Neuronal stem cell (in vitro differentiated cells): ENCODE results near the gene ANXA7. TPM values are rescaled to one million over a fixed set of nuclear protein-coding genes. Genes with fewer than 3 reads are reported as not detected.

Experiments
- DNase-seq: peaks from one replicate; pipeline ENCODE4 v3.0.0-alpha.2; 2013; ENCODE audit warnings: low spot score
- H2AFZ ChIP-seq: one replicate; pipeline ENCODE4 v1.6.1; 2013; ENCODE audit warnings: mild to moderate bottlenecking, low read length, inconsistent platforms
- H2AK5ac ChIP-seq: 2 replicates; pipeline ENCODE4 v1.6.1; 2013; ENCODE audit warnings: low read depth, mild to moderate bottlenecking, inconsistent platforms, low read length, moderate library complexity, mixed read lengths
- H2BK120ac ChIP-seq: 2 replicates; pipeline ENCODE4 v1.6.1; 2013; ENCODE audit warnings: low read depth, mild to moderate bottlenecking, inconsistent platforms, low read length, moderate library complexity, mixed read lengths
- H2BK12ac ChIP-seq: one replicate; pipeline ENCODE4 v1.6.1; 2013; ENCODE audit warnings: low read length, inconsistent platforms
- H2BK15ac ChIP-seq: 2 replicates; pipeline ENCODE4 v1.6.1; 2013; ENCODE audit warnings: mild to moderate bottlenecking, low read length, inconsistent platforms, mixed read lengths
- H2BK5ac ChIP-seq: one replicate; pipeline ENCODE4 v1.6.1; 2013; ENCODE audit warnings: inconsistent platforms, mild to moderate bottlenecking, low read length, moderate library complexity
- H3K14ac ChIP-seq: one replicate; pipeline ENCODE4 v1.6.1; 2013; ENCODE audit warnings: low read length, inconsistent platforms
- H3K18ac ChIP-seq: 2 replicates; pipeline ENCODE4 v1.6.1; 2013; ENCODE audit warnings: low read length, inconsistent platforms
- H3K23ac ChIP-seq: 2 replicates; pipeline ENCODE4 v1.6.1; 2013; ENCODE audit warnings: low read depth, mild to moderate bottlenecking, mixed read lengths, low read length, inconsistent platforms; ENCODE audit not compliant: poor library complexity
- H3K27ac ChIP-seq: replicated peaks from 3 replicates; pipeline ENCODE4 v1.5.1; 2013; ENCODE audit warnings: low read length, inconsistent platforms
- H3K27me3 ChIP-seq, 3 experiments: 2 replicates each; pipeline ENCODE4 v1.6.1; 2013; ENCODE audit warnings: low read length in 3 of 3, mild to moderate bottlenecking in 2 of 3, inconsistent platforms in 1 of 3, low read depth in 1 of 3, mixed read lengths in 1 of 3, moderate library complexity in 1 of 3; ENCODE audit not compliant: control insufficient read depth in 3 of 3, insufficient read depth in 3 of 3
- H3K36me3 ChIP-seq, 2 donors: replicated peaks in 1 of 2; 2 replicates each; pipeline ENCODE4 v1.6.1; 2013; ENCODE audit warnings: low read length in 2 of 2; ENCODE audit not compliant: control insufficient read depth in 2 of 2, insufficient read depth in 2 of 2
- H3K4ac ChIP-seq: 2 replicates; pipeline ENCODE4 v1.6.1; 2013; ENCODE audit warnings: inconsistent platforms, mild to moderate bottlenecking, low read length, moderate library complexity
- H3K4me1 ChIP-seq, 2 donors: 1 replicate in 1 of 2; 2 replicates in 1 of 2; pipeline ENCODE4 v1.6.1; 2013; ENCODE audit warnings: low read length in 2 of 2, low read depth in 1 of 2; ENCODE audit not compliant: control insufficient read depth in 2 of 2, insufficient read depth in 1 of 2
- H3K4me2 ChIP-seq: one replicate; pipeline ENCODE4 v1.6.1; 2013; ENCODE audit warnings: mild to moderate bottlenecking, low read length, inconsistent platforms; ENCODE audit not compliant: insufficient read depth, poor library complexity, severe bottlenecking
- H3K4me3 ChIP-seq, 2 donors: 2 replicates each; pipeline ENCODE4 v1.5.1; 2013; ENCODE audit warnings: low read length in 2 of 2, mild to moderate bottlenecking in 2 of 2, inconsistent platforms in 1 of 2, moderate library complexity in 1 of 2
- H3K79me1 ChIP-seq: one replicate; pipeline ENCODE4 v1.6.1; 2013; ENCODE audit warnings: low read depth, mild to moderate bottlenecking, inconsistent platforms, low read length, moderate library complexity
- H3K9ac ChIP-seq: one replicate; pipeline ENCODE4 v1.6.1; 2013; ENCODE audit warnings: mild to moderate bottlenecking, low read depth, low read length, inconsistent platforms; ENCODE audit not compliant: poor library complexity
- H3K9me3 ChIP-seq, 2 donors: replicated peaks in 1 of 2; 2 replicates each; pipeline versions ENCODE3 to v1.6.1; 2013; ENCODE audit warnings: low read length in 2 of 2, mild to moderate bottlenecking in 2 of 2, inconsistent platforms in 1 of 2, low read depth in 1 of 2, mixed read lengths in 1 of 2, moderate library complexity in 1 of 2; ENCODE audit not compliant: control insufficient read depth in 2 of 2, insufficient read depth in 1 of 2
- H4K8ac ChIP-seq: one replicate; pipeline ENCODE4 v1.6.1; 2013; ENCODE audit warnings: low read depth, mild to moderate bottlenecking, inconsistent platforms, low read length, moderate library complexity
- H4K91ac ChIP-seq: one replicate; pipeline ENCODE4 v1.6.1; 2013; ENCODE audit warnings: low read length, low read depth, mild to moderate bottlenecking, inconsistent platforms; ENCODE audit not compliant: poor library complexity
- whole genome bisulfite sequencing, 2 donors: extraction: QIAGEN DNeasy Blood & Tissue Kit; methylation state at CpG; one replicate each; pipeline ENCODE4 v1.1.7; 2013; ENCODE audit warnings: missing lambda C conversion rate in 2 of 2, mixed read lengths in 1 of 2; ENCODE audit not compliant: insufficient read length in 2 of 2, insufficient replicate concordance in 1 of 2; ENCODE audit errors: extremely low coverage in 2 of 2; 5-methylcytosine and 5-hydroxymethylcytosine counted together
- polyA plus RNA-seq, 2 experiments: library from polyadenylated mRNA; stranded (reverse); fragments of 200-250 nt; gene quantifications; one replicate each; pipeline ENCODE4 v1.2.3, GENCODE V29; 2013

Gene ANXA7
- 25.7 TPM for polyA plus RNA-seq (2013, experiment 1 of 2)
- polyA plus RNA-seq (2013, experiment 2 of 2): 25.3 TPM

DNA sequence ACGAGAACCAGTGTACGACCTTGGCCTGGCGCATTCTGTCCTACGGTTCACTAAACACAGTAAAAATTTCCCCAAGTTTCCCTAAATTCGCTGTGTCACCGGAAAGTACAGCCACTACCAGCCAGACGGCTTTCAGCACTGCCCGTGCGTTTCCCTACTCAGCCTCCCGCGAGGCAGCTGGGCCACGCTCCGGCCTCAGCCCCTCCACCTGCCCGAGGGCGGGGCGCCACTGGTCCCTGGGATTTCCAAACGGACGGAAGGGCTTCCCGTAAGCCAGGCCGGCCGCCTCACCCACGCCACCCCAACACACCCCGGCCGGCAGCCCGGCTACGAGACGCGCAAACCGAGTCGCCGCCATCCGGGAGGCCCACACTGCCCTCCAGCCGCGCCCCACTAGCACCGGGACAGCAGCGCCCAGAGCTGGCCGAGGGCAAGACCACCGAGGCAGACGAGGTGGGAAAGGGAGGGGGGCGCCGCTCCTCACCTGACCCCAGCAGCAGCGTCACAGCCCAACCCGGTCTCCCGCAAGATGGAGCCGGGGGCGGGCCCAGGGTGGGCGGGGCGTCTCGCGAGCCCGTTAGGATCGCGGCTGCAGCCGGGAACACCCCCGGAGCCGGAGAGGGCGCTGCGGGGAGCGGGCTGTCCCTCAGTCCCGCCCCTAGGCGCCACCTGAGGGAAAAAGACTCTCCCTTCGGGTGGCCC, at the start of gene ANXA7:
Gene ANXA7 (minus strand): TSS at position 531 of the 702 bp plus-strand sequence. CDS start 13,202 bp downstream, outside the sequence.
- DNase-seq: peak; percentile 87
- Histone ChIP-seq H3K4ac (no peak within 1 kb of the TSS), H4K91ac (no peak within 1 kb of the TSS), H3K27ac (peak within 1 kb of the TSS; percentile 68), H3K9me3 (no peaks in the 10 kb centered on the region), H2AK5ac (no peak within 1 kb of the TSS), H3K14ac (peak within 1 kb of the TSS; percentile 91), H3K79me1 (no peaks in the 10 kb centered on the region), H3K4me1 (peaks cover 4 to 5% of the 10 kb centered on the region in 2 donors), H3K9ac (peak within 1 kb of the TSS; percentile 96), H3K4me3 (peak within 1 kb of the TSS; percentile 78 to 96), H3K18ac (peak within 1 kb of the TSS; percentile 99), H4K8ac (no peak within 1 kb of the TSS), H2BK5ac (peak within 1 kb of the TSS; percentile 75), H2AFZ (peak within 1 kb of the TSS; percentile 98), H2BK12ac (no peak within 1 kb of the TSS), H3K36me3 (no peaks in the 10 kb centered on the region), H2BK120ac (peak within 1 kb of the TSS; percentile 26), H3K4me2 (peak within 1 kb of the TSS; percentile 72), H3K27me3 (no peaks in the 10 kb centered on the region), H3K23ac (peak within 1 kb of the TSS; percentile 99), H2BK15ac (peak within 1 kb of the TSS; percentile 89)
- WGBS, 2 donors: no CpG with 5 or more reads among the region's 62 CpGs

DNA sequence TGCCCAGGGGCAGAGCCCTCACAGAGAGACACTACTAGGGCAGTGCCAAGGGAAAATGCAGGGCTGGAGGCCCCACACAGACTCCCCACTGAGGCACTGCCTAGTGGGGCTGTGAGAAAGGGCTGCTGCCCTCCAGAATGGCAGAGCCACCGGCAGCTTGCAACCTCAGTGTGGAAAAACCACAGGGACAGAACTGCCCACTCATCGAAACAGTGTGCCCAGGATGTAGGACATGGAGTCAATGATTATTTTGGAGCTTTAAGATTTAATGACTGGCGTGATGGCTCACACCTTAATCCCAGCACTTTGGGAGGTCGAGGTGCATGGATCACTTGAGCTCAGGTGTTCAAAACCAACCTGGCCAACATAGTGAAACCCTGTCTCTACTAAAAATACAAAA, 47.0 kb upstream of the ANXA7 start:
- Histone ChIP-seq H3K4ac (no peak overlapping the region), H3K4me2 (no peak overlapping the region), H2BK15ac (no peak overlapping the region), H2AFZ (no peak overlapping the region), H3K27ac (no peak overlapping the region), H3K9me3 (no peaks in the 10 kb centered on the region), H3K36me3 (peaks cover 4 to 61% of the 10 kb centered on the region in 2 donors), H3K18ac (no peak overlapping the region), H3K27me3 (no peaks in the 10 kb centered on the region), H3K4me1 (no peaks in the 10 kb centered on the region), H3K23ac (no peak overlapping the region), H2BK5ac (no peak overlapping the region), H2BK120ac (no peak overlapping the region), H3K14ac (no peak overlapping the region), H2BK12ac (no peak overlapping the region), H4K8ac (no peak overlapping the region), H3K4me3 (no peak overlapping the region), H3K79me1 (no peaks in the 10 kb centered on the region), H3K9ac (no peak overlapping the region), H4K91ac (no peak overlapping the region), H2AK5ac (no peak overlapping the region)
- DNase-seq: no peak
- WGBS, 2 donors: no CpG with 5 or more reads among the region's 4 CpGs

- Histone ChIP-seq H2BK15ac (no peak overlapping the region), H4K91ac (no peak overlapping the region), H3K27ac (no peak overlapping the region), H3K4me3 (no peak overlapping the region), H3K27me3 (no peaks in the 10 kb centered on the region), H3K9me3 (no peaks in the 10 kb centered on the region), H3K9ac (no peak overlapping the region), H2BK12ac (no peak overlapping the region), H2AK5ac (no peak overlapping the region), H3K4me1 (no peaks in the 10 kb centered on the region), H3K18ac (no peak overlapping the region), H3K4me2 (no peak overlapping the region), H2AFZ (no peak overlapping the region), H3K23ac (no peak overlapping the region), H2BK120ac (no peak overlapping the region), H3K14ac (no peak overlapping the region), H3K4ac (no peak overlapping the region), H3K36me3 (peaks cover 0 to 53% of the 10 kb centered on the region in 2 donors), H2BK5ac (no peak overlapping the region), H3K79me1 (no peaks in the 10 kb centered on the region), H4K8ac (no peak overlapping the region)
- DNase-seq: no peak
- WGBS, 2 donors: no CpG with 5 or more reads among the region's 6 CpGs
These were observed 45.9 kb upstream of the ANXA7 start for GRCh38 chr10:73459683-73460314.

DNA sequence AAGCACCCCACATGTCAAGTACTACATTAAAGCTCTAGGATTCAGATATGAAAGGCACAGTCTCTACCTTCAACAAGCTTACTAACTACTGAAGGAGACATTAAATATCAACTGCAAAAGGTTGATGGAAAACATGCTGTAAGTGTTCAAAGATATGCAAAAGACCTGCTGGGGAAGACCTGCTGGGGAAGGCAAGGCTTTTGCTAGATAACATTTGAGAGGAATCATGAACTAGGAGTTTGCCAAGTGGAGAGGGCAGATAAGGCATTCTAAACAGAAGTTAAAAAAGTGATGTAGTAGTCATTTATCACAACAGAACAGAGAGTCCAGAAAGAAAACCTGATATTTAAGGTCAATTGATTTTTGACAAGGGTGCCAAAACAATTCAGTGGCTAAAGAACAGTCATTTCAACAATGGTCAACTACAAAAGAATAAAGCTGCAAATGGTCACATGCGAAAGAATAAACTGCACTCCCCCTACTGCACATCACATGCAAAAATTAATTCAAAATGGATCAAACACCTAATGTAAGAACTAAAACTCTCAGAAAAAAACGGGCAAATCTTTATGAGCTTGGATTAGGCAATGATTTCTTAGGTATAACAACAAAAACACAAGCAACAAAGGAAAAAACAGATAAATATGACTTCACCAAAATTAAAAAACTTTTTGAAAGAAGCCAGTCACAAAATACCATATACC, 42.5 kb upstream of the ANXA7 start:
- Histone ChIP-seq H3K79me1 (no peaks in the 10 kb centered on the region), H2BK5ac (no peak overlapping the region), H3K4me2 (no peak overlapping the region), H2AFZ (no peak overlapping the region), H3K9ac (no peak overlapping the region), H3K23ac (no peak overlapping the region), H4K91ac (no peak overlapping the region), H3K36me3 (peaks cover 0 to 56% of the 10 kb centered on the region in 2 donors), H2BK15ac (no peak overlapping the region), H3K18ac (no peak overlapping the region), H4K8ac (no peak overlapping the region), H2BK12ac (no peak overlapping the region), H3K14ac (no peak overlapping the region), H2AK5ac (no peak overlapping the region), H3K27me3 (no peaks in the 10 kb centered on the region), H3K27ac (no peak overlapping the region), H3K4me3 (no peak overlapping the region), H3K4me1 (no peaks in the 10 kb centered on the region), H3K4ac (no peak overlapping the region), H3K9me3 (no peaks in the 10 kb centered on the region), H2BK120ac (no peak overlapping the region)
- DNase-seq: no peak
- no CpG with 5 or more reads among the region's 2 CpGs for WGBS, 2 donors
